SK-N-SH (cell line): ENCODE results near the gene CD59. TPM values are rescaled to one million over a fixed set of nuclear protein-coding genes. Genes with fewer than 3 reads are reported as not detected.
A peak's percentile ranks its signal among the peaks of the same experiment; 100 is the strongest.
"Not testable (repeated sequence)": the region's sequence is repeated elsewhere in the genome, so short reads cannot be mapped to it uniquely, and the experiment has no call there.

ENCODE experiments used
- CTCF ChIA-PET: fragments of 300-600, 350-600 bp; formaldehyde crosslinking; extraction: SDS; loops from one replicate; lab custom pipeline; 2021; lab: Yijun Ruan, JAX
- POLR2A ChIA-PET: fragments of 350-600 bp; sonication (Branson Sonifier 250); formaldehyde crosslinking; extraction: SDS; loops from one replicate; lab custom pipeline; 2020; ENCODE audit warnings: antibody characterized with exemption, inconsistent platforms; lab: Yijun Ruan, JAX
- DNase-seq: peaks from one replicate; pipeline ENCODE4 v3.0.0; 2012
- H2AFZ ChIP-seq: fragments of 200-600 bp; sonication (generic); 2 replicates; pipeline ENCODE4 v1.8.1; 2016; ENCODE audit warnings: antibody characterized with exemption, mild to moderate bottlenecking, low read depth
- H3F3A ChIP-seq: fragments of 200-600 bp; sonication (generic); replicated peaks from 2 replicates; pipeline ENCODE3; 2016; ENCODE audit warnings: antibody characterized with exemption, mild to moderate bottlenecking; ENCODE audit not compliant: insufficient read depth
- H3K27ac ChIP-seq, 2 experiments: fragments of 200-500 bp in 1 of 2; fragments of 200-600 bp in 1 of 2; sonication (Bioruptor generic) in 1 of 2; sonication (generic), shearing (Covaris generic) in 1 of 2; 2 replicates each; pipeline versions ENCODE4 v1.5.1 to v1.6.1; 2014 to 2016; ENCODE audit warnings: low read depth in 2 of 2, inconsistent platforms in 1 of 2, low read length in 1 of 2, mild to moderate bottlenecking in 1 of 2, mixed read lengths in 1 of 2
- H3K27me3 ChIP-seq: fragments of 200-600 bp; sonication (generic), shearing (Covaris generic); 2 replicates; pipeline ENCODE4 v1.6.1; 2016; ENCODE audit warnings: mixed run types; ENCODE audit not compliant: insufficient read depth
- H3K36me3 ChIP-seq, 2 experiments: fragments of 200-500 bp in 1 of 2; fragments of 200-600 bp in 1 of 2; sonication (Bioruptor generic) in 1 of 2; sonication (generic) in 1 of 2; replicated peaks in 1 of 2; 2 replicates each; pipeline versions ENCODE3 to v1.5.1; 2014 to 2016; ENCODE audit warnings: low read length in 1 of 2, mild to moderate bottlenecking in 1 of 2; ENCODE audit not compliant: insufficient read depth in 2 of 2, control insufficient read depth in 1 of 2
- H3K4me1 ChIP-seq, 2 experiments: fragments of 200-500 bp in 1 of 2; fragments of 200-600 bp in 1 of 2; sonication (Bioruptor generic) in 1 of 2; sonication (generic), shearing (Covaris generic) in 1 of 2; 2 replicates each; pipeline versions ENCODE4 v1.5.1 to v1.6.1; 2014 to 2016; ENCODE audit warnings: low read depth in 1 of 2, low read length in 1 of 2, mixed run types in 1 of 2; ENCODE audit not compliant: insufficient read depth in 2 of 2, control insufficient read depth in 1 of 2
- H3K4me2 ChIP-seq: fragments of 200-600 bp; sonication (generic), shearing (Covaris generic); 2 replicates; pipeline ENCODE4 v1.6.1; 2017; ENCODE audit warnings: mixed run types
- H3K4me3 ChIP-seq, 2 experiments: fragments of 200-500 bp in 1 of 2; fragments of 200-600 bp in 1 of 2; sonication (Bioruptor generic) in 1 of 2; sonication (generic), shearing (Covaris generic) in 1 of 2; 2 replicates each; pipeline versions ENCODE4 v1.5.1 to v1.8.1; 2014 to 2016; ENCODE audit warnings: low read depth in 2 of 2, inconsistent platforms in 1 of 2, low read length in 1 of 2, mild to moderate bottlenecking in 1 of 2, mixed read lengths in 1 of 2, moderate library complexity in 1 of 2
- H3K79me2 ChIP-seq: fragments of 200-600 bp; sonication (generic); 2 replicates; pipeline ENCODE4 v1.8.1; 2017; ENCODE audit warnings: mild to moderate bottlenecking; ENCODE audit not compliant: insufficient read depth
- H3K9ac ChIP-seq: fragments of 200-600 bp; sonication (generic); 2 replicates; pipeline ENCODE4 v1.6.1; 2017; ENCODE audit warnings: mixed run types
- H3K9me2 ChIP-seq: fragments of 200-600 bp; sonication (generic); 2 replicates; pipeline ENCODE4 v1.6.1; 2017; ENCODE audit warnings: mixed run types
- H3K9me3 ChIP-seq: fragments of 200-600 bp; sonication (generic); 2 replicates; pipeline ENCODE4 v1.6.1; 2017; ENCODE audit warnings: mixed run types, mild to moderate bottlenecking, moderate library complexity
- H4K20me1 ChIP-seq: fragments of 200-600 bp; sonication (generic); 2 replicates; pipeline ENCODE4 v1.6.1; 2017; ENCODE audit warnings: mild to moderate bottlenecking, mixed run types; ENCODE audit not compliant: insufficient read depth
- CHD2 ChIP-seq: fragments of 150-350 bp; IDR thresholded peaks from 2 replicates; pipeline ENCODE4 v1.6.1; 2018; ENCODE audit warnings: low read length; ENCODE audit not compliant: partially characterized antibody
- FOXJ3 ChIP-seq: sonication (generic); formaldehyde crosslinking; IDR thresholded peaks from 2 replicates; pipeline ENCODE4 v1.5.1; 2020; ENCODE audit warnings: mild to moderate bottlenecking, missing genetic modification reagents
- FOXM1 ChIP-seq: IDR thresholded peaks from 2 replicates; pipeline ENCODE4 v1.4.0; 2012; ENCODE audit warnings: low read depth, mild to moderate bottlenecking
- GABPA ChIP-seq: IDR thresholded peaks from 2 replicates; pipeline ENCODE4 v1.4.0; 2012; ENCODE audit warnings: low read depth, mild to moderate bottlenecking
- MAX ChIP-seq: IDR thresholded peaks from 2 replicates; pipeline ENCODE4 v1.4.0; 2012; ENCODE audit warnings: low read depth
- MXI1 ChIP-seq: IDR thresholded peaks from 2 replicates; pipeline ENCODE4 v1.6.1; 2012; ENCODE audit warnings: mild to moderate bottlenecking, low read depth, low read length, improper control_type of control experiment
- NFIC ChIP-seq: IDR thresholded peaks from 2 replicates; pipeline ENCODE4 v1.4.0; 2012; ENCODE audit warnings: borderline replicate concordance
- RAD21 ChIP-seq: IDR thresholded peaks from 2 replicates; pipeline ENCODE4 v1.6.1; 2012; ENCODE audit warnings: mild to moderate bottlenecking, low read length
- SMC3 ChIP-seq: IDR thresholded peaks from 2 replicates; pipeline ENCODE4 v1.6.1; 2012; ENCODE audit warnings: low read depth, low read length, improper control_type of control experiment
- TCF12 ChIP-seq: IDR thresholded peaks from 2 replicates; pipeline ENCODE4 v1.4.0; 2012
- WGBS: methylation state at CpG from one replicate; pipeline ENCODE4 v1.1.6; 2017; ENCODE audit warnings: low lambda C conversion rate; 5-methylcytosine and 5-hydroxymethylcytosine counted together
- polyA plus RNA-seq, 3 experiments: library from polyadenylated mRNA; depleted of rRNA; stranded (reverse); fragments of >200 nt; gene quantifications; 2 replicates each; pipeline ENCODE4 v1.2.3, GENCODE V29; 2012
- TF ChIP-seq, protein P1 (sequence below): IDR thresholded peaks from 2 replicates; pipeline ENCODE4 v1.4.0; 2012; ENCODE audit warnings: low read depth, borderline replicate concordance

The CD59 gene
- polyA plus RNA-seq, 1 of the 3 experiments (the other 2 are of a cell fraction): 616 TPM

DNA sequence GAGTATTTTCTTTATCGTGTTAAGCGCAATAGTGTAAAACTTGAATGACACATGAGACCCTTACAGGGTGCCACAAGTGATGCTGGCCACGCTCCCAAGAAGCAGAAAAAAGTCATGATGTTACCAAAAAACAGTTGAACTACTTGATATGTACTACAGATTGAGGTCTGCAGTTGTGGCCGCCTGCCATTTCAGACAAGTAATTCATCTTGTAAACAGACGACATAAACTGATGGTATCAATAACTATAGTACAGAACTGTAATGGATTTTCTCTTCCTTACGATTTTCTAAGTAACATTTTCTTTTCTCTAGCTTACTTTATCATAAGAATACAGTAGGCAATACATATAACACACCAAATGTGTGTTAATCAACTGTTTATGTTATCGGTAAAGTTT is 5.5 kb downstream of the CD59 start:
- Histone ChIP-seq H3K9me2 (no peaks in the 10 kb centered on the region), H3K4me2 (peak overlapping the region; percentile 92), H3K9ac (no peak overlapping the region), H3F3A (peaks cover 21% of the 10 kb centered on the region), H3K27me3 (no peaks in the 10 kb centered on the region), H3K4me1 (peaks cover 13 to 27% of the 10 kb centered on the region in 2 experiments; a peak in 3 of 4 replicates), H3K9me3 (no peaks in the 10 kb centered on the region), H4K20me1 (peaks cover 89% of the 10 kb centered on the region), H3K36me3 (peaks cover 4 to 45% of the 10 kb centered on the region in 2 experiments), H3K27ac (peak overlapping the region; percentile 29 to 30; a peak in 2 of 4 replicates), H2AFZ (no peak overlapping the region), H3K79me2 (peaks cover 100% of the 10 kb centered on the region), H3K4me3 (no peak overlapping the region; a peak in 1 of 4 replicates)
- no peak for TF ChIP-seq CHD2
- ChIA-PET POLR2A (no interaction called here), CTCF (interaction anchor here (1.7 kb wide), 1 partner anchor 12 kb away, joined by 5 read pairs; no protein-coding TSS in a partner anchor)
- 74% methylated on average over 7 of the region's 7 CpGs for WGBS
- DNase-seq: no peak

DNA sequence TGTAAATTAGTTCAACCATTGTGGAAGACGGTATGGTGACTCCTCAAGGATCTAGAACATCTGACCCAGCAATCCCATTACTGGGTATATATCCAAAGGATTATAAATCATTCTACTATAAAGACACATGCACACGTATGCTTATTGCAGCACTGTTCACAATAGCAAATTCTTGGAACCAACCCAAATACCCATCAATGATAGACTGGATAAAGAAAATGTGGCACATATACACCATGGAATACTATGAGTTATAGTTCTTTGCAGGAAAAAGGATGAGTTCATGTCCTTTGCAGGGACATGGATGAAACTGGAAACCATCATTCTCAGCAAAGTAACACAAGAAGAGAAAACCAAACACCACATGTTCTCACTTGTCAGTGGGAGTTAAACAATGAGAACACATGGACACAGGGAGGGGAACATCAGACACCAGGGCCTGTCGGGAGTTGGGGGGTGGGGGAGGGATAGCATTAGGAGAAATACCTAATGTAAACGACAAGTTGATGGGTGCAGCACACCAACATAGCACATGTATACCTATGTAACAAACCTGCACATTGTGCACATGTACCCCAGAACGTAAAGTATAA is 7.1 kb downstream of the CD59 start:
- peaks cover 37% of the 10 kb centered on the region for H3F3A ChIP-seq
- H3K9me3 ChIP-seq, H3K9me2 ChIP-seq, H3K4me2 ChIP-seq, H3K27me3 ChIP-seq, DNase-seq, POLR2A ChIA-PET, H3K27ac ChIP-seq, H3K9ac ChIP-seq, H2AFZ ChIP-seq, CTCF ChIA-PET, H3K4me3 ChIP-seq: not testable (repeated sequence)
- peaks cover 89% of the 10 kb centered on the region for H4K20me1 ChIP-seq
- 97% methylated on average over 5 of the region's 5 CpGs for WGBS
- peaks cover 4 to 51% of the 10 kb centered on the region in 2 experiments for H3K36me3 ChIP-seq
- peaks cover 100% of the 10 kb centered on the region for H3K79me2 ChIP-seq
- H3K4me1 ChIP-seq: peaks cover 3 to 41% of the 10 kb centered on the region in 2 experiments

- Histone ChIP-seq H3K4me1 (peaks cover 3 to 52% of the 10 kb centered on the region in 2 experiments), H4K20me1 (peaks cover 89% of the 10 kb centered on the region), H3K79me2 (peaks cover 100% of the 10 kb centered on the region), H3F3A (peaks cover 49% of the 10 kb centered on the region), H3K36me3 (peaks cover 0 to 43% of the 10 kb centered on the region in 2 experiments)
- H3K9ac ChIP-seq, H3K27ac ChIP-seq, POLR2A ChIA-PET, H3K9me2 ChIP-seq, H3K27me3 ChIP-seq, H2AFZ ChIP-seq, H3K4me2 ChIP-seq, H3K9me3 ChIP-seq, DNase-seq, H3K4me3 ChIP-seq: not testable (repeated sequence)
- CTCF ChIA-PET: interaction anchor here (1.0 kb wide), 1 partner anchor 15 kb away, joined by 3 read pairs; no protein-coding TSS in a partner anchor
- whole genome bisulfite sequencing: 96% methylated on average over 1 of the region's 1 CpG
Measured at GRCh38 chr11:33727539-33727938, 8.7 kb downstream of the CD59 start.

DNA sequence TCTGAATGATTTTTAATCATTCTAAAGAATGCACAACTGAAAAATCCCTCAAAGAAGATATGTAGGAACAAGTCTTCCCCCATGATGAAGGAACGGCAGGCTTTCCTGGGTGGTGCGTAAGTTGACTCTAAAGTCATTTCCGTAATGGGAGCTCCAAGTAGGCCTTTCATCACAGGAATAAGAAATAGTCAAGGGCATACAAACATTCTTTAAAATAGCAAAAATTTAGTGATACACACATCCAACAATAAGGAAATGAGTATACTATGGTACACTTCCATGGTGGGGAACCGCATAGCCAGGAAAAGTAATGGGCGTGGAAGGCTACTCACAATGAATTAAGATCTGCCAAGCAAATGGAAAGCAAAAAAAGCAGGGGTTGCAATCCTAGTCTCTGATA is 10.7 kb downstream of the CD59 start:
- WGBS: 89% methylated on average over 5 of the region's 5 CpGs
- Histone ChIP-seq H3F3A (peaks cover 61% of the 10 kb centered on the region), H3K4me1 (peaks cover 1 to 53% of the 10 kb centered on the region in 2 experiments), H2AFZ (no peak overlapping the region), H3K27ac (peak overlapping the region in 1 of 2 experiments; percentile 98; a peak in 2 of 4 replicates), H3K27me3 (no peaks in the 10 kb centered on the region), H3K4me2 (no peak overlapping the region; the same call in 1 of the 2 replicates), H3K79me2 (peaks cover 100% of the 10 kb centered on the region), H3K9me3 (no peaks in the 10 kb centered on the region), H3K4me3 (no peak overlapping the region), H3K36me3 (peaks cover 4 to 32% of the 10 kb centered on the region in 2 experiments), H4K20me1 (peaks cover 82% of the 10 kb centered on the region), H3K9me2 (no peaks in the 10 kb centered on the region), H3K9ac (no peak overlapping the region)
- no peak for DNase-seq
- CTCF ChIA-PET: interaction anchor here (1.2 kb wide), 1 partner anchor 17 kb away, joined by 3 read pairs; no protein-coding TSS in a partner anchor
- POLR2A ChIA-PET: interaction anchor here (1.2 kb wide), 1 partner anchor 25 kb away, joined by 4 read pairs; the partner anchor contains the start of gene C11orf91
- TF ChIP-seq SMC3 (no peak), NFIC (no peak), GABPA (no peak), TCF12 (no peak), MXI1 (no peak), RAD21 (no peak), FOXJ3 (CRISPR knock-in tag) (no peak), FOXM1 (no peak), MAX (no peak)
- TF ChIP-seq, protein P1, sequence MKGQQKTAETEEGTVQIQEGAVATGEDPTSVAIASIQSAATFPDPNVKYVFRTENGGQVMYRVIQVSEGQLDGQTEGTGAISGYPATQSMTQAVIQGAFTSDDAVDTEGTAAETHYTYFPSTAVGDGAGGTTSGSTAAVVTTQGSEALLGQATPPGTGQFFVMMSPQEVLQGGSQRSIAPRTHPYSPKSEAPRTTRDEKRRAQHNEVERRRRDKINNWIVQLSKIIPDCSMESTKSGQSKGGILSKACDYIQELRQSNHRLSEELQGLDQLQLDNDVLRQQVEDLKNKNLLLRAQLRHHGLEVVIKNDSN: no peak
